DND-41 (cell line): ENCODE results near the gene LRP8.

ENCODE experiments used
- EZH2 ChIP-seq: IDR thresholded peaks from 3 replicates; pipeline ENCODE4 v1.6.1; 2012; ENCODE audit warnings: borderline replicate concordance, low read depth, mild to moderate bottlenecking, moderate library complexity, low read length, inconsistent platforms; ENCODE audit not compliant: severe bottlenecking
- TF ChIP-seq, protein P1 (sequence below): IDR thresholded peaks from 2 replicates; pipeline ENCODE4 v1.5.1; 2012; ENCODE audit warnings: borderline replicate concordance, low read length, moderate library complexity, mild to moderate bottlenecking; ENCODE audit not compliant: poor library complexity, severe bottlenecking; ENCODE audit errors: extremely low read depth

DNA sequence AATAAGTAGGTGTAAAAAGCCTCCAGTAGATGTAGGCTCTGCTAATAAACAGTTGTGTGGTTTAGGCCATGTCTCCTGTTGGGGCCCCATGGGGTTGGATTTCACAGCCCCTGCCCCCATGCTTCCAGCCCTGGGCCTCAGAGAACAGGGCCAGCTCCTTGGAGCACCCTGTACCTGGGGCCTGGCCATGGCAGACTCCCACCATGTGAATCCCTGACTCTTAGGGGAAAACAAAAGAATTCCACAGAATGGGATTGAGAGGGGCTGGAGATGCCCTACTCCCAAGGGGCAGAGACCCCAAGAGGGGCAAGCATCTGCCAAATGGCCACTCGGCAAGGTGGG, 11.5 kb downstream of the LRP8 start:
- TF ChIP-seq, protein P1, sequence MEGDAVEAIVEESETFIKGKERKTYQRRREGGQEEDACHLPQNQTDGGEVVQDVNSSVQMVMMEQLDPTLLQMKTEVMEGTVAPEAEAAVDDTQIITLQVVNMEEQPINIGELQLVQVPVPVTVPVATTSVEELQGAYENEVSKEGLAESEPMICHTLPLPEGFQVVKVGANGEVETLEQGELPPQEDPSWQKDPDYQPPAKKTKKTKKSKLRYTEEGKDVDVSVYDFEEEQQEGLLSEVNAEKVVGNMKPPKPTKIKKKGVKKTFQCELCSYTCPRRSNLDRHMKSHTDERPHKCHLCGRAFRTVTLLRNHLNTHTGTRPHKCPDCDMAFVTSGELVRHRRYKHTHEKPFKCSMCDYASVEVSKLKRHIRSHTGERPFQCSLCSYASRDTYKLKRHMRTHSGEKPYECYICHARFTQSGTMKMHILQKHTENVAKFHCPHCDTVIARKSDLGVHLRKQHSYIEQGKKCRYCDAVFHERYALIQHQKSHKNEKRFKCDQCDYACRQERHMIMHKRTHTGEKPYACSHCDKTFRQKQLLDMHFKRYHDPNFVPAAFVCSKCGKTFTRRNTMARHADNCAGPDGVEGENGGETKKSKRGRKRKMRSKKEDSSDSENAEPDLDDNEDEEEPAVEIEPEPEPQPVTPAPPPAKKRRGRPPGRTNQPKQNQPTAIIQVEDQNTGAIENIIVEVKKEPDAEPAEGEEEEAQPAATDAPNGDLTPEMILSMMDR = no peak
- TF ChIP-seq EZH2 = no peak
